PFSK-1 (cell line): Measurements from ENCODE around the gene AFF2.

ENCODE experiments used
- TAF1 ChIP-seq: IDR thresholded peaks from 2 replicates; pipeline ENCODE4 v1.6.1; 2012; ENCODE audit warnings: low read length, control low read depth, borderline replicate concordance; ENCODE audit not compliant: insufficient read depth
- TF ChIP-seq, protein P1 (sequence below), 2 experiments: IDR thresholded peaks; 2 replicates each; pipeline versions ENCODE4 v1.6.1 to v1.8.0; 2011 to 2012; ENCODE audit warnings: low read depth in 2 of 2, low read length in 2 of 2, control low read depth in 1 of 2, inconsistent platforms in 1 of 2, mild to moderate bottlenecking in 1 of 2, moderate library complexity in 1 of 2; ENCODE audit not compliant: insufficient read depth in 1 of 2

- TF ChIP-seq TAF1 = no peak
- TF ChIP-seq, protein P1, sequence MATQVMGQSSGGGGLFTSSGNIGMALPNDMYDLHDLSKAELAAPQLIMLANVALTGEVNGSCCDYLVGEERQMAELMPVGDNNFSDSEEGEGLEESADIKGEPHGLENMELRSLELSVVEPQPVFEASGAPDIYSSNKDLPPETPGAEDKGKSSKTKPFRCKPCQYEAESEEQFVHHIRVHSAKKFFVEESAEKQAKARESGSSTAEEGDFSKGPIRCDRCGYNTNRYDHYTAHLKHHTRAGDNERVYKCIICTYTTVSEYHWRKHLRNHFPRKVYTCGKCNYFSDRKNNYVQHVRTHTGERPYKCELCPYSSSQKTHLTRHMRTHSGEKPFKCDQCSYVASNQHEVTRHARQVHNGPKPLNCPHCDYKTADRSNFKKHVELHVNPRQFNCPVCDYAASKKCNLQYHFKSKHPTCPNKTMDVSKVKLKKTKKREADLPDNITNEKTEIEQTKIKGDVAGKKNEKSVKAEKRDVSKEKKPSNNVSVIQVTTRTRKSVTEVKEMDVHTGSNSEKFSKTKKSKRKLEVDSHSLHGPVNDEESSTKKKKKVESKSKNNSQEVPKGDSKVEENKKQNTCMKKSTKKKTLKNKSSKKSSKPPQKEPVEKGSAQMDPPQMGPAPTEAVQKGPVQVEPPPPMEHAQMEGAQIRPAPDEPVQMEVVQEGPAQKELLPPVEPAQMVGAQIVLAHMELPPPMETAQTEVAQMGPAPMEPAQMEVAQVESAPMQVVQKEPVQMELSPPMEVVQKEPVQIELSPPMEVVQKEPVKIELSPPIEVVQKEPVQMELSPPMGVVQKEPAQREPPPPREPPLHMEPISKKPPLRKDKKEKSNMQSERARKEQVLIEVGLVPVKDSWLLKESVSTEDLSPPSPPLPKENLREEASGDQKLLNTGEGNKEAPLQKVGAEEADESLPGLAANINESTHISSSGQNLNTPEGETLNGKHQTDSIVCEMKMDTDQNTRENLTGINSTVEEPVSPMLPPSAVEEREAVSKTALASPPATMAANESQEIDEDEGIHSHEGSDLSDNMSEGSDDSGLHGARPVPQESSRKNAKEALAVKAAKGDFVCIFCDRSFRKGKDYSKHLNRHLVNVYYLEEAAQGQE (IDR thresholded peaks at IDR 0.05; ENCODE audit: insufficient read depth in 1 of 2, low read depth in 2 of 2, low read length in 2 of 2) = no peak
Observed at GRCh38 chrX:148600581-148600980, 100.2 kb downstream of the AFF2 start.
